ENCODE data around the gene MOCOS.

The MOCOS gene

DNA sequence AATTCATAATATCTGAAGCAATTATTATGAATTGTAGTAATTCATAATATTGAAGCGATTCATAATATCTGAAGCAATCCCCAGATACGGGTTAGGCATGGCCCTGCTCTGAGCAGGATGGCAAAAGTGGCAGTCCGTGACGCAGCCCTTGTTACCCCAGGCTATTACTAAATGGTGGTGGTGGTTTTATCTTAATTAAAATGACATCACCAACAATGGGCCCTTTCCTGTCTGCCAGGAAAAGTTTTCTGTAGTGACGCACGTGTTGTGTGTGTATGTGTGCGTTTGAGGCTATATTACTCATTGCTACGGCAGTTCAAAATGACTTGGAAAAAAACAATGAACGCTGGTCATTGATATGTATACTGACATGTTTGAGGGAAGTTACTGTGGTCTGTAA lies 10.6 kb upstream of the MOCOS start:
- H3K4me3 ChIP-seq (ENCODE audit: control insufficient read depth, low read depth, low read length), result no peak overlapping the region
- no peak for TF ChIP-seq CTCF (IDR thresholded peaks at IDR 0.05; ENCODE audit: control insufficient read depth, insufficient read depth, low read depth, low read length, missing control alignments)
- no peak for DNase-seq (ENCODE audit: low read depth)

DNA sequence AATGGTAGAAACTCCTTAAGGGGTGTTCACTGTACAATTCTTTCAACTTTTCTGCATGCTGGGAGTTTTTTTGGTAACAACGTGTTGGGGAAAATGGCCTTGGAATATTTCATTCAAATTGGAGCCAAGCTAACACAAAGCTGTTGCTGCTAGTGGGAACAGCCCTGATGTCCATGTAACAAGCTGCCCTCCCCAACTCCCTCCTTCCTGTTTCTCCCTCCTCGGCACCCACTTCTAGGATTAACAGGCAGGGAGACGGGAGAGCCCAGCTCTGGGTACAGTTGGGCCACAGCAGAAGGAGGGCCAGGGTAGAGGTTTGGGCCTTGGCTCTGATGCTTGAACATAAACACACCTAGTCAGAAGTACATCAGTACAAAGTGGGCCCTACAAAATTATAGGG lies 9.4 kb upstream of the MOCOS start:
- DNase-seq (ENCODE audit: low read depth), result no peak
- no peak overlapping the region for H3K4me3 ChIP-seq (ENCODE audit: control insufficient read depth, low read depth, low read length)
- TF ChIP-seq CTCF (IDR thresholded peaks at IDR 0.05; ENCODE audit: control insufficient read depth, insufficient read depth, low read depth, low read length, missing control alignments), result no peak

- no peak for DNase-seq (ENCODE audit: low read depth)
- no peak for TF ChIP-seq CTCF (IDR thresholded peaks at IDR 0.05; ENCODE audit: control insufficient read depth, insufficient read depth, low read depth, low read length, missing control alignments)
- no peak overlapping the region for H3K4me3 ChIP-seq (ENCODE audit: control insufficient read depth, low read depth, low read length)
Measured at GRCh38 chr18:36179562-36180355, 7.5 kb upstream of the MOCOS start.

GRCh38 chr18:36181441-36181840 lies 5.9 kb upstream of the MOCOS start:
- TF ChIP-seq CTCF (IDR thresholded peaks at IDR 0.05; ENCODE audit: control insufficient read depth, insufficient read depth, low read depth, low read length, missing control alignments), result no peak
- DNase-seq (ENCODE audit: low read depth), result no peak
- H3K4me3 ChIP-seq (ENCODE audit: control insufficient read depth, low read depth, low read length), result no peak overlapping the region

GRCh38 chr18:36181898-36182506 lies 5.3 kb upstream of the MOCOS start:
- no peak overlapping the region for H3K4me3 ChIP-seq (ENCODE audit: control insufficient read depth, low read depth, low read length)
- no peak for TF ChIP-seq CTCF (IDR thresholded peaks at IDR 0.05; ENCODE audit: control insufficient read depth, insufficient read depth, low read depth, low read length, missing control alignments)
- DNase-seq (ENCODE audit: low read depth), result no peak

- TF ChIP-seq CTCF (IDR thresholded peaks at IDR 0.05; ENCODE audit: control insufficient read depth, insufficient read depth, low read depth, low read length, missing control alignments), result no peak
- no peak overlapping the region for H3K4me3 ChIP-seq (ENCODE audit: control insufficient read depth, low read depth, low read length)
- no peak for DNase-seq (ENCODE audit: low read depth)
Measured at GRCh38 chr18:36183033-36183432, 4.3 kb upstream of the MOCOS start.
